NCI-H2196 (cell line): ENCODE data around the gene MBTPS2.

ENCODE experiments used
- DNase-seq: peaks from one replicate; lab custom pipeline; 2025; ENCODE audit not compliant: unreplicated experiment; lab: John Stamatoyannopoulos, UW

Gene MBTPS2

DNA sequence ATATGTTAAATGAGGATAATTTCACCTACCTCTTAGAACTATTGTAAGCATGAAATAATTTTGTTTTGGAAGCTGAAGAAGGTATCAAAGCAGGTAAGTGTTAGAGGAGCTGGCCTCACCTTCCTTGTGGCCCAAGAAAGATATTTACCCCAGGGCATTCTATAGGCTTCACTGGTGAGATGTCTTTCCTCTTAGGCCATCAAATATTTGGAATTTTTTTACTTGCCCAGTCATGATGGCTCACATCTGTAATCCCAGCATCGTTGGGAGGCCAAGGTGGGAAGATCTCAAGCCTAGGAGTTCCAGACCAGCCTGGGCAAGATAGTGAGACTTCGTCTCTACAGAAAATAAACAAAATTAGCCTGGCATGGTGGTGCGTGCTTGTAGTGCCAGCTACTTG, 95.0 kb downstream of the MBTPS2 start:
- DNase-seq = no peak
